Left lung (tissue), 10 donors: ENCODE measurements around the gene TNNI3K. TPM values are rescaled to one million over a fixed set of nuclear protein-coding genes. Genes with fewer than 3 reads are reported as not detected.
A peak's percentile ranks its signal among the peaks of the same experiment; 100 is the strongest.

Experiments
- ATAC-seq: fragments of 200-7000 bp; cut with Tn5 transposase; one replicate; pipeline ENCODE4 v1.9.1; 2020; ENCODE audit warnings: moderate library complexity
- DNase-seq, 4 donors: peaks; one replicate each; pipeline ENCODE4 v3.0.0-alpha.2; 2013 to 2020
- H3K27ac ChIP-seq, 2 donors: fragments of 200-600 bp; sonication (generic) in 1 of 2; one replicate each; pipeline versions ENCODE4 v1.5.0 to v1.8.0; 2020 to 2021
- H3K27me3 ChIP-seq, 2 donors: fragments of 200-600 bp; sonication (generic) in 1 of 2; one replicate each; pipeline versions ENCODE4 v1.5.0 to v1.8.0; 2020 to 2021
- H3K36me3 ChIP-seq, 2 donors: fragments of 200-600 bp; sonication (generic) in 1 of 2; one replicate each; pipeline versions ENCODE4 v1.5.0 to v1.8.0; 2020 to 2021
- H3K4me1 ChIP-seq, 2 donors: fragments of 200-600 bp; one replicate each; pipeline ENCODE4 v1.8.0; 2021
- H3K4me3 ChIP-seq, 2 donors: fragments of 200-600 bp; sonication (generic) in 1 of 2; one replicate each; pipeline versions ENCODE4 v1.5.0 to v1.8.0; 2020 to 2021; ENCODE audit warnings: mild to moderate bottlenecking in 1 of 2
- H3K9me3 ChIP-seq, 2 donors: fragments of 200-600 bp; sonication (generic) in 1 of 2; one replicate each; pipeline versions ENCODE4 v1.5.0 to v1.8.0; 2020 to 2021
- intact Hi-C, 2 donors: fragments of 100-400 bp; cut with DNase I; formaldehyde crosslinking; loops; one replicate each; pipeline versions ENCODE4 v1.11.2 to v1.14.2; 2022
- polyA plus RNA-seq, 6 donors: library from polyadenylated mRNA; unstranded; fragments of 120-200 nt; gene quantifications; one replicate each; pipeline ENCODE4 v1.2.1, GENCODE V29; 2013; ENCODE audit not compliant: insufficient read length in 6 of 6
- total RNA-seq, 2 donors: library from RNA; stranded (reverse); fragmentation: NEBNext Ultra II Directional; extraction: Animal tissue kit (Norgen Biotek cat#: 25700); gene quantifications; one replicate each; pipeline ENCODE4 v1.2.1, GENCODE V29; 2021
- TF ChIP-seq, protein P1 (sequence below), 2 donors: fragments of 200-600 bp; sonication (generic) in 1 of 2; IDR thresholded peaks; one replicate each; pipeline versions ENCODE4 v1.5.0 to v1.8.0; 2021; ENCODE audit warnings: antibody characterized with exemption in 2 of 2
- donor health status: DM: no; HTN: yes; CAD: no.
- donor health status: DM: no; HTN: no; CAD: no.

Gene TNNI3K
- total and polyA plus RNA-seq, 8 donors: 0.38 to 2.0 (median 1.1) TPM

DNA sequence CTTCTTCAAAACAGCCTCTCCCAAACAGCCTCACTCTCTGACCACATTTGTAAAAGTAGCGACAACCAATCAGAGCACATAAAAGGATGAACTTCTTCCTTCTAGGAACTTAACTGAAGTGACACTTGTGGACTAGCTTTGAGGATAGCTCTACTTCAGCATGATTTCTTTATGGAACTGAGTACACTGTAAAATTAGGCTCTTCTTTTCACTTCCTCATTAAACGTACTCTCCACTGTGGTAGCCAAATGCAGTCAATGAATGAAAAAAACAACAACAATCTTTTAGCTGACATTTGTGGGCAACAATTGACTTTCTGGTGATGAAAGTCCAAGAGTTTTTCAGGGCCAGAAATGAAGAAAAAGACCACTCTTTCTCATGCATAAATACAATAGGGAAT, 267.7 kb downstream of the TNNI3K start:
- DNase-seq (no peak), ATAC-seq (no peak)
- Histone ChIP-seq H3K9me3 (no peaks in the 10 kb centered on the region), H3K4me3 (no peak overlapping the region), H3K27ac (no peak overlapping the region), H3K36me3 (no peaks in the 10 kb centered on the region), H3K27me3 (no peaks in the 10 kb centered on the region), H3K4me1 (no peaks in the 10 kb centered on the region)
- intact Hi-C loops: no loop called here
- TF ChIP-seq, protein P1, sequence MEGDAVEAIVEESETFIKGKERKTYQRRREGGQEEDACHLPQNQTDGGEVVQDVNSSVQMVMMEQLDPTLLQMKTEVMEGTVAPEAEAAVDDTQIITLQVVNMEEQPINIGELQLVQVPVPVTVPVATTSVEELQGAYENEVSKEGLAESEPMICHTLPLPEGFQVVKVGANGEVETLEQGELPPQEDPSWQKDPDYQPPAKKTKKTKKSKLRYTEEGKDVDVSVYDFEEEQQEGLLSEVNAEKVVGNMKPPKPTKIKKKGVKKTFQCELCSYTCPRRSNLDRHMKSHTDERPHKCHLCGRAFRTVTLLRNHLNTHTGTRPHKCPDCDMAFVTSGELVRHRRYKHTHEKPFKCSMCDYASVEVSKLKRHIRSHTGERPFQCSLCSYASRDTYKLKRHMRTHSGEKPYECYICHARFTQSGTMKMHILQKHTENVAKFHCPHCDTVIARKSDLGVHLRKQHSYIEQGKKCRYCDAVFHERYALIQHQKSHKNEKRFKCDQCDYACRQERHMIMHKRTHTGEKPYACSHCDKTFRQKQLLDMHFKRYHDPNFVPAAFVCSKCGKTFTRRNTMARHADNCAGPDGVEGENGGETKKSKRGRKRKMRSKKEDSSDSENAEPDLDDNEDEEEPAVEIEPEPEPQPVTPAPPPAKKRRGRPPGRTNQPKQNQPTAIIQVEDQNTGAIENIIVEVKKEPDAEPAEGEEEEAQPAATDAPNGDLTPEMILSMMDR (IDR thresholded peaks at IDR 0.05): no peak

DNA sequence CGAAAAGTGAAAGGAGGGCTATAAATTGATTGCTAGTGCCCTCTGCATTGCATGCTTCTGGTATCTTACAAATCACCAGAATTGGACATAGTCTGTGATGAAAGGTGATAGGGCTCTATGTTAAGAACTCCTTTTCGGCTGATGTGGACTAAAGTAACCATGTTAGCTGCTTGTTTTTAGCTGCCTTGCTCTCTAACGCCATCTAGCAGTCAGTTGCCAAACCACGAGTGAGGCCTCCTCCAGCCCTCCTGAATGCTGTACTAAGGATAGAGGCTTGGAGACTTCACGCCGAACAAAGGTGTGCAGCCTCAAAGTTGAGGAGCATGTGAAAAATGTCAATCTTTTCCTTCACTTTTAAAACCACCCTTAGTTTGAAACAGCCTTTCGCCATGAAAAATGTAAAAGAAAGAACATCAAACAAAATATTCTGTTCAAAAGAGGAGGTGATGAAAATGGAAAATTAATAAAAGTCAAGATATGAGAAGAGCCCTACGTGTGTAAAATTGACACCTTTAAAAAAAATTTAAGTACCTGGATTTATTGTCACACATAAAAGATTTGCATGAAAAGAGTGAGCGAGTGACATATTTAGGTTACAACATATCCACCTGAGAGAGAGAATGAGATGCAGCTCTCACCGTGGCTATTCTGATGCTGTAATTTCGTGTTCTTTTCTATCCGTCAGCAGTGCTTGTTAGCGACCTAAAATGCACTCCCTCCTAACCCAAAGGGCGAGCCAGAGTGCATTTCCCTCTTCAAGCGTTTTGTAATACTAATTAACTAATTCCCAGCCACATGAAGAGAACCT, 269.1 kb downstream of the TNNI3K start:
- peak in 3 of 4 donors; percentile 19 to 45 (median 37) for DNase-seq
- peak; percentile 89 for ATAC-seq
- TF ChIP-seq, protein P1 (IDR thresholded peaks at IDR 0.05): peak; percentile 40 to 70

DNA sequence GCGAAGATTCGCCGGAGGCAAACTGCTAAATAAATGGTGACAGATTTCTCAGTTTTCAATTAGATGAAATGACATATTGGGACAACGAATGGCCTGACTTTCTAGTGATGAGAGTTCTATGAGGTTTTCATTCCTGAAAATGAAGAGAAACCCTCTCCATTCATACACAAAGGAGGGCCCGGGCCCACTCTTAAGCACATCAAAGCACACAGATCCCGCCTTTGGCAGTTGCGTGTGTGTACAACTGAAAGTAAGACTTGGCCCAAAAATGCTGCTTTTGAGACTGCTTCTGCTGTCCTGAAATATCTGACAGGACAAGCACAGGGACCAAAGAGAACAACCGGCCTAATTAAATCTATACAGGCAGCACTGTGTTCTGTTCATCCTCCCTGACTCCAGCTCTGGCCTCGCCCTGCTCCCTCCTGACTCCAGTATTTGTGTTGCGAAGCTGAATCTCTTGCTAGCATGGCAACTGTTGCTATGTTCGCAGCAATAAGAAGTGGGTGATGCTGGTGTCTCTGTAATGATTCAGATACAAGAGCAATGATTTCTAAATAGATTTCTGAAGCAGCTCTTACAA, 269.8 kb downstream of the TNNI3K start:
- H3K9me3 ChIP-seq: no peaks in the 10 kb centered on the region
- H3K27me3 ChIP-seq: no peaks in the 10 kb centered on the region
- ATAC-seq: no peak
- no peak overlapping the region for H3K27ac ChIP-seq
- TF ChIP-seq, protein P1 (IDR thresholded peaks at IDR 0.05): no peak
- no peaks in the 10 kb centered on the region for H3K36me3 ChIP-seq
- no peak overlapping the region for H3K4me3 ChIP-seq
- intact Hi-C loops: no loop called here
- DNase-seq: peak in 1 of 4 donors; percentile 5
- no peaks in the 10 kb centered on the region for H3K4me1 ChIP-seq

More for the DNA sequence above, 269.1 kb downstream of the TNNI3K start:
- Histone ChIP-seq H3K4me3 (no peak overlapping the region), H3K27me3 (no peaks in the 10 kb centered on the region), H3K4me1 (no peaks in the 10 kb centered on the region), H3K36me3 (no peaks in the 10 kb centered on the region), H3K9me3 (no peaks in the 10 kb centered on the region), H3K27ac (no peak overlapping the region)
- intact Hi-C loops: no loop called here

DNA sequence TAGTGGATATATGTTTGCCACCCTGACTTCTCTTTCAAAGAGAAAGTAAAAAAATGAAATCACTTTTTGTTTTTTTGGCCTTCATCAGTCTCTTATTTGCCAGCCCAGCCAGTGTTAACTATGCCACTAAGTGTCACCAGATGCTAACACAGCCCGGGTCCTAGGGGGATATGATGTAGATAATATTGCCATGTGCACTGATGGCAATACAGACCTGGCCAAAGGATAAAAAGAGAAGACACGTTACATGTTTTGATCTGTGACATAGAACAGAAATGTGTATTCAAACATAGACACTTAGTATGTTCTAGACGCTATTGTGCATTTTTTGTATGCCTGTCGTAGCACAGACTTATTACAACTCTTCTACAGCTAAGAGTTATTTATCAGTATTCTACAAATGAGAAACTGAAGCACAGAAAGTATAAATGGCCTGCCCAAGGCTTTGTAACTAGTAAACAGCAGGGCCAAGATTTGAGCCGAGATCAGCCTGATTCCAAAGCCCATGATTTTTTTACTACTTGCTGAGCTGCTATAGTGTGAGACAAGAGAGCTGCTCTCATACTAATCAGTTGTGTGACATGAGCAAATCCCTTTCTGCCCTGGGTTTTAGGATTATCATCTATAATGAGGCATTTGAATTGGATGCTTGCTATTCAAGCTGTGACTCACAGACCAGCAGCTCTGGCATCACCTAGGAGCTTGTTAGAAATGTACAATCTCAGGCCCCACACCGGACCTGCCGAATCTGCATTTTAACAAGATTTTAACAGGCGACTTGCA, 270.9 kb downstream of the TNNI3K start:
- TF ChIP-seq, protein P1 (IDR thresholded peaks at IDR 0.05): no peak
- ATAC-seq: no peak
- intact Hi-C loops: no loop called here
- Histone ChIP-seq H3K4me3 (no peak overlapping the region), H3K9me3 (no peaks in the 10 kb centered on the region), H3K4me1 (no peaks in the 10 kb centered on the region), H3K27me3 (no peaks in the 10 kb centered on the region), H3K36me3 (no peaks in the 10 kb centered on the region), H3K27ac (no peak overlapping the region)
- DNase-seq: no peak

DNA sequence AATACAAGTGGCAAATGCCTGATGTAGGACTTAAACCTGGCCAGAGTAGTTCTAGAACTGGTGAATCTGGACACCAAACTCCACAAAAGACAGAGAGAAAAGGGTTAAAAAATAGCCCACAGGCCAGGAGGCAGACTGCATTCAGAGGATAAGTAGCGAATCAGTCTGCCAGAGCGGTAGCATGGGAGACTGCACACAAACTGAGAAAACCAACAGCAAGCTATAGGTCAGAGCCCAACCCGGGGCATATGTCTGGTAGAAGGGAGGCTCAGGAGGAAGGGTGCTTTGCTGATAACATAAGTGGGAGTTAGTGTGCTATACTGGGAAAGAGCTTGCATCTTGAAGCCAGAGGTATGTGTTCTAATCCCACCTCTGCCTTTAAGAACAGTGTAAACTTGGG, 273.3 kb downstream of the TNNI3K start:
- Histone ChIP-seq H3K36me3 (no peaks in the 10 kb centered on the region), H3K4me3 (no peak overlapping the region), H3K27ac (no peak overlapping the region), H3K4me1 (no peaks in the 10 kb centered on the region), H3K27me3 (no peaks in the 10 kb centered on the region), H3K9me3 (no peaks in the 10 kb centered on the region)
- intact Hi-C loops: no loop called here
- TF ChIP-seq, protein P1 (IDR thresholded peaks at IDR 0.05): no peak
- ATAC-seq (no peak), DNase-seq (no peak)
